ENCODE data around the gene ARHGEF12. TPM values are rescaled to one million over a fixed set of nuclear protein-coding genes. Genes with fewer than 3 reads are reported as not detected.

ARHGEF12 gene
- total RNA-seq, 1 experiment from 2014 or later: 41.0 TPM

GRCh38 chr11:120314861-120315260, 21.4 kb upstream of the ARHGEF12 start:
- CTCF ChIA-PET: no interaction called here
- POLR2A ChIA-PET (ENCODE audit: unreplicated experiment): no interaction called here

GRCh38 chr11:120316880-120317688, 19.1 kb upstream of the ARHGEF12 start:
- no peaks in the 10 kb centered on the region for H3K9me3 ChIP-seq (ENCODE audit: low read length)
- ATAC-seq: peak; percentile 94
- peak overlapping the region; percentile 63 for H3K27ac ChIP-seq (ENCODE audit: low read length)
- TSS peak; percentile 85 for BruUV-seq (replicated peaks)
- H3K9me2 ChIP-seq (replicated peaks; ENCODE audit: low read length): no peaks in the 10 kb centered on the region
- peaks cover 28% of the 10 kb centered on the region for H3K4me1 ChIP-seq (ENCODE audit: insufficient read depth, low read length)
- no peaks in the 10 kb centered on the region for H3K27me3 ChIP-seq (ENCODE audit: low read length)
- H3F3A ChIP-seq (ENCODE audit: low read length, unreplicated experiment): no peaks in the 10 kb centered on the region
- intact Hi-C loops (cut with micrococcal nuclease): no loop called here
- peak overlapping the region; percentile 22; the same call in 1 of the 2 replicates for H3K4me3 ChIP-seq (ENCODE audit: low read length)
- H2AFZ ChIP-seq (ENCODE audit: low read length): peak overlapping the region; percentile 38
- DNase-seq: peak; percentile 99
- POLR2A ChIA-PET (ENCODE audit: unreplicated experiment): interaction anchor here (0.6 to 0.7 kb wide), 2 partner anchors 174 to 707 kb away, joined by 3 to 4 read pairs; partner anchors contain the start of gene TBCEL
- H3K9ac ChIP-seq (ENCODE audit: low read length): peak overlapping the region; percentile 35
- H4K20me1 ChIP-seq (ENCODE audit: low read length): no peaks in the 10 kb centered on the region
- H3K79me2 ChIP-seq (ENCODE audit: low read length): no peaks in the 10 kb centered on the region
- CTCF ChIA-PET: interaction anchor here (1.2 kb wide), 1 partner anchor 14 kb away, joined by 5 read pairs; no protein-coding TSS in a partner anchor
- no peaks in the 10 kb centered on the region for H3K36me3 ChIP-seq (ENCODE audit: low read depth, low read length)
- H3K4me2 ChIP-seq (ENCODE audit: low read length): peak overlapping the region; percentile 68
- TF ChIP-seq EZH2 (IDR thresholded peaks at IDR 0.05; ENCODE audit: low read length, unreplicated experiment) (no peak), CTCF (conservative IDR thresholded peaks at IDR 0.05; ENCODE audit: low read depth, low read length) (no peak), EZH2phosphoT487 (IDR thresholded peaks at IDR 0.05; ENCODE audit: borderline replicate concordance, low read length) (no peak)

More at GRCh38 chr11:120314861-120315260, 21.4 kb upstream of the ARHGEF12 start:
- Histone ChIP-seq H3K36me3 (ENCODE audit: low read depth, low read length) (no peaks in the 10 kb centered on the region), H3K4me2 (ENCODE audit: low read length) (no peak overlapping the region), H3F3A (ENCODE audit: low read length, unreplicated experiment) (no peaks in the 10 kb centered on the region), H2AFZ (ENCODE audit: low read length) (no peak overlapping the region), H3K4me3 (ENCODE audit: low read length) (no peak overlapping the region), H3K27me3 (ENCODE audit: low read length) (no peaks in the 10 kb centered on the region), H3K27ac (ENCODE audit: low read length) (no peak overlapping the region), H3K79me2 (ENCODE audit: low read length) (no peaks in the 10 kb centered on the region), H3K4me1 (ENCODE audit: insufficient read depth, low read length) (peaks cover 25% of the 10 kb centered on the region), H3K9me3 (ENCODE audit: low read length) (no peaks in the 10 kb centered on the region), H4K20me1 (ENCODE audit: low read length) (no peaks in the 10 kb centered on the region), H3K9ac (ENCODE audit: low read length) (no peak overlapping the region), H3K9me2 (replicated peaks; ENCODE audit: low read length) (no peaks in the 10 kb centered on the region)
- DNase-seq (no peak), ATAC-seq (no peak)
- intact Hi-C loops (cut with micrococcal nuclease): no loop called here
- TF ChIP-seq CTCF (conservative IDR thresholded peaks at IDR 0.05; ENCODE audit: low read depth, low read length) (no peak), EZH2phosphoT487 (IDR thresholded peaks at IDR 0.05; ENCODE audit: borderline replicate concordance, low read length) (no peak), EZH2 (IDR thresholded peaks at IDR 0.05; ENCODE audit: low read length, unreplicated experiment) (no peak)
- BruUV-seq (replicated peaks): no TSS peak
